ENCODE results near the gene PPM1B. TPM values are rescaled to one million over a fixed set of nuclear protein-coding genes. Genes with fewer than 3 reads are reported as not detected.

The PPM1B gene
- total and polyA plus RNA-seq, 2 of the 8 experiments (the other 6 are each of a cell fraction or from before 2014, with no cell fraction given) = 43.6 to 126 TPM

GRCh38 chr2:44212302-44212701 is 43.6 kb downstream of the PPM1B start:
- no peak overlapping the region for H3K14ac ChIP-seq (ENCODE audit: insufficient read length)
- no peak for FAIRE-seq
- no peak overlapping the region for H2BK15ac ChIP-seq (ENCODE audit: low read length)
- H3K56ac ChIP-seq (replicated peaks; ENCODE audit: insufficient read length, low read depth, low read length) = no peak overlapping the region
- no peak overlapping the region for H4K5ac ChIP-seq (ENCODE audit: insufficient read length, low read depth, low read length)
- no peaks in the 10 kb centered on the region for H3K27me3 ChIP-seq (replicated peaks in 1 of 4; ENCODE audit: control insufficient read depth in 3 of 4, extremely low read depth in 1 of 4, insufficient read depth in 3 of 4, low read length in 3 of 4)
- H3K27ac ChIP-seq (ENCODE audit: low read depth, low read length) = no peak overlapping the region
- no peak overlapping the region for H4K91ac ChIP-seq (replicated peaks; ENCODE audit: insufficient read length, low read length)
- no peak overlapping the region for H3K18ac ChIP-seq (ENCODE audit: extremely low read depth, low read length)
- H2BK12ac ChIP-seq (ENCODE audit: low read depth, low read length) = no peak overlapping the region
- no peak overlapping the region for H2AK5ac ChIP-seq (ENCODE audit: low read depth, low read length)
- H2AFZ ChIP-seq (ENCODE audit: low read length) = no peak overlapping the region
- no peak for TF ChIP-seq RFX5 (IDR thresholded peaks at IDR 0.05; ENCODE audit: borderline replicate concordance, low read depth, low read length)
- TF ChIP-seq TAF7 (optimal IDR thresholded peaks at IDR 0.05; ENCODE audit: borderline replicate concordance, low read depth, low read length) = no peak
- no peak for TF ChIP-seq KDM4A (IDR thresholded peaks at IDR 0.05; ENCODE audit: low read depth, low read length, severe bottlenecking)
- TF ChIP-seq ATF3 (IDR thresholded peaks at IDR 0.05; ENCODE audit: insufficient read depth, low read depth, low read length) = no peak
- no peak for TF ChIP-seq MAFK (IDR thresholded peaks at IDR 0.05; ENCODE audit: low read depth, low read length)
- TF ChIP-seq JUN (IDR thresholded peaks at IDR 0.05; ENCODE audit: low read depth, low read length) = no peak
- TF ChIP-seq RXRA (IDR thresholded peaks at IDR 0.05; ENCODE audit: insufficient read depth, low read depth, low read length) = no peak
- no peak for TF ChIP-seq FOSL1 (IDR thresholded peaks at IDR 0.05; ENCODE audit: insufficient read depth, low read depth, low read length)
- TF ChIP-seq CHD2 (IDR thresholded peaks at IDR 0.05; ENCODE audit: low read length) = no peak
- TF ChIP-seq POLR2AphosphoS5 (IDR thresholded peaks at IDR 0.05; ENCODE audit: low read depth, low read length) = no peak
- no peak for TF ChIP-seq TAF1 (IDR thresholded peaks at IDR 0.05; ENCODE audit: low read depth, low read length)
- no peak for TF ChIP-seq SIN3A (conservative IDR thresholded peaks at IDR 0.05 in 1 of 2, IDR thresholded peaks at IDR 0.05 in 1 of 2; ENCODE audit: low read depth in 1 of 2, low read length in 2 of 2)
- no peak for TF ChIP-seq RAD21 (IDR thresholded peaks at IDR 0.05 in 1 of 2, conservative IDR thresholded peaks at IDR 0.05 in 1 of 2; ENCODE audit: low read depth in 2 of 2, low read length in 2 of 2)
- no peak for DNase-seq (ENCODE audit: low read depth in 1 of 2, low spot score in 2 of 2)
- no peak overlapping the region for H2BK120ac ChIP-seq (replicated peaks; ENCODE audit: low read depth, low read length)
- H3K79me2 ChIP-seq (ENCODE audit: control insufficient read depth in 1 of 2, insufficient read depth in 2 of 2, low read length in 2 of 2) = peaks cover 5 to 85% of the 10 kb centered on the region in 2 experiments; a peak in 3 of 4 replicates
- CTCF ChIA-PET (ENCODE audit: partially characterized antibody) = interaction anchor here (1.1 to 2.0 kb wide), 3 partner anchors 124 to 168 kb away, joined by 4 to 8 read pairs (median 4); no protein-coding TSS in a partner anchor
- no peak overlapping the region for H3K4me2 ChIP-seq (ENCODE audit: insufficient read depth in 1 of 2, low read depth in 2 of 2, low read length in 2 of 2)
- H3K4me3 ChIP-seq (ENCODE audit: extremely low read depth in 1 of 4, insufficient read depth in 2 of 4, low read depth in 3 of 4, low read length in 4 of 4) = no peak overlapping the region
- no peak overlapping the region for H3K23ac ChIP-seq (ENCODE audit: insufficient read length)
- no peaks in the 10 kb centered on the region for H3K4me1 ChIP-seq (replicated peaks in 1 of 4; ENCODE audit: control insufficient read depth in 3 of 4, insufficient read depth in 4 of 4, low read length in 3 of 4)
- no peak overlapping the region for H2BK20ac ChIP-seq (ENCODE audit: low read length)
- 92% methylated on average over 4 of the region's 4 CpGs; no CpG with 5 or more reads in 1 of the 2 experiments for WGBS, 2 experiments (ENCODE audit: extremely low coverage in 1 of 2, insufficient coverage in 1 of 2, insufficient read length in 1 of 2, insufficient replicate concordance in 2 of 2, low coverage in 1 of 2, low lambda C conversion rate in 2 of 2, missing lambda C conversion rate in 1 of 2)
- peaks cover 3% of the 10 kb centered on the region; the same call in 1 of the 2 replicates for H3K79me1 ChIP-seq (ENCODE audit: low read depth, low read length)
- no peak overlapping the region for H3K4ac ChIP-seq (replicated peaks; ENCODE audit: insufficient read length, low read depth, low read length)
- H3K9ac ChIP-seq (replicated peaks in 1 of 4; ENCODE audit: extremely low read depth in 1 of 4, low read depth in 3 of 4, low read length in 3 of 4) = no peak overlapping the region
- no peak overlapping the region for H2BK5ac ChIP-seq (ENCODE audit: low read depth, low read length)
- POLR2A ChIA-PET (ENCODE audit: partially characterized antibody) = interaction anchor here (0.8 kb wide), 1 partner anchor 10 kb away, joined by 3 read pairs; no protein-coding TSS in a partner anchor
- peaks cover 4 to 60% (median 7%) of the 10 kb centered on the region in 4 experiments; a peak in 6 of 8 replicates for H3K36me3 ChIP-seq (ENCODE audit: control insufficient read depth in 2 of 4, insufficient read depth in 4 of 4, low read length in 3 of 4)
- H4K20me1 ChIP-seq (replicated peaks in 1 of 2; ENCODE audit: control insufficient read depth in 1 of 2, insufficient read depth in 2 of 2, low read length in 2 of 2) = peaks cover 3 to 4% of the 10 kb centered on the region in 2 experiments
- no peaks in the 10 kb centered on the region for H3K9me3 ChIP-seq (ENCODE audit: insufficient read depth in 2 of 2, low read depth in 1 of 2, low read length in 1 of 2)
- H3K23me2 ChIP-seq (ENCODE audit: low read depth, low read length) = no peaks in the 10 kb centered on the region
- H4K8ac ChIP-seq (ENCODE audit: extremely low read depth, insufficient read depth, low read length) = no peak overlapping the region
